C1 segment of cervical spinal cord (tissue), 14 donors: ENCODE data around the gene TMEM258.

Experiments used
- DNase-seq, 14 donors: peaks; one replicate each; lab custom pipeline; 2025; lab: John Stamatoyannopoulos, UW

Gene TMEM258

GRCh38 chr11:61777234-61778090 lies 14.9 kb downstream of the TMEM258 start:
- DNase-seq: peak in 4 of 14 donors; percentile 19 to 45 (median 34)

GRCh38 chr11:61776561-61777075 lies 15.8 kb downstream of the TMEM258 start:
- DNase-seq: peak in 10 of 14 donors; percentile 14 to 57 (median 31)

- DNase-seq: no peak
Observed at GRCh38 chr11:61775606-61776554, 16.5 kb downstream of the TMEM258 start.

- DNase-seq: no peak
Observed at GRCh38 chr11:61775106-61775505, 17.3 kb downstream of the TMEM258 start.

- no peak for DNase-seq
Observed at GRCh38 chr11:61774411-61774810, 18.0 kb downstream of the TMEM258 start.

- DNase-seq: no peak
Observed at GRCh38 chr11:61773809-61774208, 18.6 kb downstream of the TMEM258 start.

GRCh38 chr11:61773356-61773755 lies 19.0 kb downstream of the TMEM258 start:
- DNase-seq: no peak

GRCh38 chr11:61771985-61772455 lies 20.4 kb downstream of the TMEM258 start:
- DNase-seq: no peak

- no peak for DNase-seq
Observed at GRCh38 chr11:61771195-61771894, 21.1 kb downstream of the TMEM258 start.

- DNase-seq: no peak
Observed at GRCh38 chr11:61769946-61770683, 22.3 kb downstream of the TMEM258 start.

- no peak for DNase-seq
Observed at GRCh38 chr11:61769169-61769920, 23.1 kb downstream of the TMEM258 start.

GRCh38 chr11:61768376-61769076 lies 23.9 kb downstream of the TMEM258 start:
- no peak for DNase-seq

GRCh38 chr11:61766353-61766841 lies 26.0 kb downstream of the TMEM258 start:
- DNase-seq: no peak

- no peak for DNase-seq
Observed at GRCh38 chr11:61765550-61766253, 26.7 kb downstream of the TMEM258 start.

- DNase-seq: no peak
Observed at GRCh38 chr11:61764606-61765260, 27.7 kb downstream of the TMEM258 start.

GRCh38 chr11:61763930-61764605 lies 28.3 kb downstream of the TMEM258 start:
- DNase-seq: no peak

- no peak for DNase-seq
Observed at GRCh38 chr11:61762798-61763197, 29.6 kb downstream of the TMEM258 start.
